WTC11 (cell line): ENCODE results near the gene GPC5. TPM values are rescaled to one million over a fixed set of nuclear protein-coding genes. Genes with fewer than 3 reads are reported as not detected.
"Not testable (repeated sequence)": the region's sequence is repeated elsewhere in the genome, so short reads cannot be mapped to it uniquely, and the experiment has no call there.

ENCODE experiments used
- ATAC-seq: fragments of 200-7000 bp; cut with Tn5 transposase; 2 replicates; pipeline ENCODE4 v1.10.0; 2021; ENCODE audit warnings: mild to moderate bottlenecking, moderate library complexity
- CTCF ChIA-PET: fragments of 300-600 bp; sonication (Branson Sonifier 250); formaldehyde crosslinking; loops from one replicate; lab custom pipeline; 2021; ENCODE audit warnings: antibody characterized with exemption; lab: Charles Lee
- POLR2A ChIA-PET: fragments of 350-600 bp; sonication (Branson Sonifier 250); formaldehyde crosslinking; loops from one replicate; lab custom pipeline; 2021; ENCODE audit warnings: antibody characterized with exemption; lab: Charles Lee
- DNase-seq: peaks from one replicate; pipeline ENCODE4 v3.0.0; 2021; ENCODE audit warnings: low spot score
- H3K27ac Mint-ChIP-seq: 2 replicates; pipeline ENCODE4 v1.8.0; 2021; ENCODE audit warnings: mixed read lengths
- H3K27me3 Mint-ChIP-seq: 2 replicates; pipeline ENCODE4 v1.8.0; 2021; ENCODE audit warnings: low read depth, mild to moderate bottlenecking, moderate library complexity, mixed read lengths
- H3K36me3 Mint-ChIP-seq: 2 replicates; pipeline ENCODE4 v1.8.0; 2021; ENCODE audit warnings: mixed read lengths
- H3K4me1 Mint-ChIP-seq: 2 replicates; pipeline ENCODE4 v1.8.0; 2022; ENCODE audit warnings: mixed read lengths
- H3K4me3 Mint-ChIP-seq: 2 replicates; pipeline ENCODE4 v1.8.0; 2021; ENCODE audit warnings: mild to moderate bottlenecking, moderate library complexity, mixed read lengths
- H3K9me3 Mint-ChIP-seq: 2 replicates; pipeline ENCODE4 v1.8.0; 2021; ENCODE audit warnings: mixed read lengths
- ATF2 ChIP-seq: sonication (generic); formaldehyde crosslinking; IDR thresholded peaks from 2 replicates; pipeline ENCODE4 v1.8.1; 2022; ENCODE audit warnings: low read depth, missing genetic modification reagents, borderline replicate concordance
- ELF4 ChIP-seq: sonication (generic); formaldehyde crosslinking; IDR thresholded peaks from 2 replicates; pipeline ENCODE4 v1.8.1; 2022; ENCODE audit warnings: low read depth, mild to moderate bottlenecking, moderate library complexity, missing genetic modification reagents
- FOXJ3 ChIP-seq: sonication (generic); formaldehyde crosslinking; IDR thresholded peaks from 2 replicates; pipeline ENCODE4 v1.9.0; 2021; ENCODE audit warnings: missing genetic modification reagents, mild to moderate bottlenecking, borderline replicate concordance
- IRF2 ChIP-seq: sonication (generic); formaldehyde crosslinking; IDR thresholded peaks from 2 replicates; pipeline ENCODE4 v1.8.0; 2022; ENCODE audit warnings: low read depth, missing genetic modification reagents, borderline replicate concordance
- MLX ChIP-seq: sonication (generic); formaldehyde crosslinking; IDR thresholded peaks from 2 replicates; pipeline ENCODE4 v1.8.1; 2023; ENCODE audit warnings: mild to moderate bottlenecking, missing genetic modification reagents, moderate library complexity
- MXD4 ChIP-seq: fragments of 250-450 bp; sonication (Bioruptor Pico); IDR thresholded peaks from 2 replicates; pipeline ENCODE4 v1.8.0; 2021; ENCODE audit warnings: mild to moderate bottlenecking, moderate library complexity, borderline replicate concordance
- NFATC4 ChIP-seq: fragments of 250-450 bp; sonication (Bioruptor Pico); IDR thresholded peaks from 2 replicates; pipeline ENCODE4 v1.9.0; 2021; ENCODE audit warnings: mild to moderate bottlenecking
- NFE2L1 ChIP-seq: sonication (generic); formaldehyde crosslinking; IDR thresholded peaks from 2 replicates; pipeline ENCODE4 v1.8.1; 2023; ENCODE audit warnings: missing genetic modification reagents
- NR3C1 ChIP-seq: sonication (generic); formaldehyde crosslinking; conservative IDR thresholded peaks from 2 replicates; pipeline ENCODE4 v1.8.1; 2023; ENCODE audit warnings: low read depth, mild to moderate bottlenecking, missing genetic modification reagents
- OVOL2 ChIP-seq: fragments of 250-450 bp; sonication (Bioruptor Pico); IDR thresholded peaks from 2 replicates; pipeline ENCODE4 v1.9.0; 2021; ENCODE audit warnings: mild to moderate bottlenecking, borderline replicate concordance
- RORB ChIP-seq: fragments of 250-450 bp; sonication (Bioruptor Pico); IDR thresholded peaks from 2 replicates; pipeline ENCODE4 v1.9.0; 2021; ENCODE audit warnings: mild to moderate bottlenecking
- TEAD1 ChIP-seq: sonication (generic); formaldehyde crosslinking; IDR thresholded peaks from 2 replicates; pipeline ENCODE4 v1.8.0; 2022; ENCODE audit warnings: mild to moderate bottlenecking, missing genetic modification reagents
- TEAD4 ChIP-seq: sonication (generic); formaldehyde crosslinking; IDR thresholded peaks from 2 replicates; pipeline ENCODE4 v1.8.0; 2022; ENCODE audit warnings: mild to moderate bottlenecking, missing genetic modification reagents
- ZNF219 ChIP-seq: sonication (generic); formaldehyde crosslinking; IDR thresholded peaks from 2 replicates; pipeline ENCODE4 v1.8.0; 2023; ENCODE audit warnings: missing genetic modification reagents, mild to moderate bottlenecking, borderline replicate concordance
- ZNF232 ChIP-seq: sonication (generic); formaldehyde crosslinking; IDR thresholded peaks from 2 replicates; pipeline ENCODE4 v1.8.0; 2022; ENCODE audit warnings: mild to moderate bottlenecking, missing genetic modification reagents
- ZNF532 ChIP-seq: fragments of 250-450 bp; sonication (Bioruptor Pico); IDR thresholded peaks from 2 replicates; pipeline ENCODE4 v1.9.0; 2021; ENCODE audit warnings: mild to moderate bottlenecking, borderline replicate concordance
- ZNF671 ChIP-seq: fragments of 250-450 bp; sonication (Bioruptor Pico); IDR thresholded peaks from 2 replicates; pipeline ENCODE4 v1.8.0; 2021; ENCODE audit warnings: mild to moderate bottlenecking
- total RNA-seq: library from RNA; stranded (reverse); gene quantifications from 3 replicates; pipeline ENCODE4 v1.2.3, GENCODE V29; 2021
- TF ChIP-seq, protein P1 (sequence below): sonication (generic); formaldehyde crosslinking; IDR thresholded peaks from 2 replicates; pipeline ENCODE4 v1.8.1; 2023; ENCODE audit warnings: mild to moderate bottlenecking, missing genetic modification reagents
- TF ChIP-seq, protein P2 (sequence below): sonication (generic); formaldehyde crosslinking; IDR thresholded peaks from 2 replicates; pipeline ENCODE4 v1.8.1; 2023; ENCODE audit warnings: mild to moderate bottlenecking, missing genetic modification reagents, moderate library complexity
- TF ChIP-seq, protein P3 (sequence below): sonication (generic); formaldehyde crosslinking; IDR thresholded peaks from 2 replicates; pipeline ENCODE4 v1.8.1; 2023; ENCODE audit warnings: mild to moderate bottlenecking, moderate library complexity, missing genetic modification reagents

Gene GPC5
- total RNA-seq, 1 experiment from 2014 or later, result 0.46 TPM

DNA sequence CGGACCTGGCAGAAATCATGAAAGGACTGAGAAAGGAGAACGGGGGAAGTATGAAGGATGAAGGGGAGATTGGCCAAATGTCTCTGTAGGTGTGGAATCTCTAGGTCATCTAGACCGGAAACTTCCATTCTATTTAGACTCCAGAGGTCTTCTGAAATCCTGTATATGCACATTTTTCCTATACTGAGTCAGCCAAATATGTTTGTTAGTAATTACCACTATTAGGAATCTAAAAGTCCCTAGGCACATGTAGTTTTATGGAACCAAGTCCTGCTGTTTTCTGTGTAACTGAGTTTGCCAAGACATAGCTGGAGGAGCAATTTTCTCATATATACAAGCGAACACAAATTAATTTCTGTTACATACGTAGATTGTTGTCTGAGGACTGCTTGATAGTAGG is 498.1 kb downstream of the GPC5 start (continued):
- no peak for TF ChIP-seq MLX (CRISPR knock-in tag)
- TF ChIP-seq ZNF532 (CRISPR knock-in tag), result no peak
- TF ChIP-seq, protein P1, sequence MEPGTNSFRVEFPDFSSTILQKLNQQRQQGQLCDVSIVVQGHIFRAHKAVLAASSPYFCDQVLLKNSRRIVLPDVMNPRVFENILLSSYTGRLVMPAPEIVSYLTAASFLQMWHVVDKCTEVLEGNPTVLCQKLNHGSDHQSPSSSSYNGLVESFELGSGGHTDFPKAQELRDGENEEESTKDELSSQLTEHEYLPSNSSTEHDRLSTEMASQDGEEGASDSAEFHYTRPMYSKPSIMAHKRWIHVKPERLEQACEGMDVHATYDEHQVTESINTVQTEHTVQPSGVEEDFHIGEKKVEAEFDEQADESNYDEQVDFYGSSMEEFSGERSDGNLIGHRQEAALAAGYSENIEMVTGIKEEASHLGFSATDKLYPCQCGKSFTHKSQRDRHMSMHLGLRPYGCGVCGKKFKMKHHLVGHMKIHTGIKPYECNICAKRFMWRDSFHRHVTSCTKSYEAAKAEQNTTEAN, result no peak

DNA sequence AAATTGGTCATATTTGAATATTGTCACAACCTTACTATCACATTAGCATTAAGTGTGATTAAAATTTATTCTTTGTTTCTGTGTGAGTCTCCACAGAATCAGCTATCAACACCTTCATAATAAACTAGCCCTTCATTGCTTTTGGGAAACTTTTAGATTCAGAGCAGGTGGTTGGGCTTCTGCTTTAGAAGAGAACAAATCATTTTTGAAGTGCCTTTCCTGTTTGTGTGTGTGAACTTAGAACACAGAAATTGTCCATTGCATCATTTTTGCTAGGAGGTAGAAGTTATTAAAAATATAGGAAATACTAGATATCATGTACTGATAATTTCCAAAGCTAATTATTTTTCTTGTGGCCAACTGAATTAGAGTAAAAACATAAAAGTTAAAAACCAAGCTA is 500.6 kb downstream of the GPC5 start:
- H3K27me3 Mint-ChIP-seq, POLR2A ChIA-PET, CTCF ChIA-PET, ATAC-seq, H3K27ac Mint-ChIP-seq, DNase-seq, H3K4me3 Mint-ChIP-seq, H3K9me3 Mint-ChIP-seq, H3K36me3 Mint-ChIP-seq, H3K4me1 Mint-ChIP-seq: not testable (repeated sequence)

- ChIA-PET CTCF (no interaction called here), POLR2A (no interaction called here)
- no peak overlapping the region for H3K27ac Mint-ChIP-seq
- TF ChIP-seq FOXJ3 (CRISPR knock-in tag) (no peak), ZNF232 (CRISPR knock-in tag) (no peak)
- no peak for DNase-seq
- no peak overlapping the region for H3K4me3 Mint-ChIP-seq
- no peak for ATAC-seq
- H3K36me3 Mint-ChIP-seq, result no peaks in the 10 kb centered on the region
- no peaks in the 10 kb centered on the region for H3K27me3 Mint-ChIP-seq
- peaks cover 4% of the 10 kb centered on the region for H3K9me3 Mint-ChIP-seq
- H3K4me1 Mint-ChIP-seq, result no peaks in the 10 kb centered on the region
These were observed 503.9 kb downstream of the GPC5 start for GRCh38 chr13:91902291-91902690.

GRCh38 chr13:91904005-91904404 is 505.6 kb downstream of the GPC5 start:
- Mint-ChIP-seq H3K4me1 (no peaks in the 10 kb centered on the region), H3K4me3 (no peak overlapping the region), H3K27me3 (no peaks in the 10 kb centered on the region), H3K9me3 (peaks cover 4% of the 10 kb centered on the region), H3K36me3 (no peaks in the 10 kb centered on the region), H3K27ac (no peak overlapping the region)
- CTCF ChIA-PET, result interaction anchor here (0.7 kb wide), 1 partner anchor 8 kb away, joined by 3 read pairs; no protein-coding TSS in a partner anchor
- ATAC-seq (no peak), DNase-seq (no peak)
- POLR2A ChIA-PET, result no interaction called here
- no peak for TF ChIP-seq TEAD1 (CRISPR knock-in tag)
- TF ChIP-seq, protein P2, sequence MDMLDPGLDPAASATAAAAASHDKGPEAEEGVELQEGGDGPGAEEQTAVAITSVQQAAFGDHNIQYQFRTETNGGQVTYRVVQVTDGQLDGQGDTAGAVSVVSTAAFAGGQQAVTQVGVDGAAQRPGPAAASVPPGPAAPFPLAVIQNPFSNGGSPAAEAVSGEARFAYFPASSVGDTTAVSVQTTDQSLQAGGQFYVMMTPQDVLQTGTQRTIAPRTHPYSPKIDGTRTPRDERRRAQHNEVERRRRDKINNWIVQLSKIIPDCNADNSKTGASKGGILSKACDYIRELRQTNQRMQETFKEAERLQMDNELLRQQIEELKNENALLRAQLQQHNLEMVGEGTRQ (CRISPR knock-in tag), result no peak
- TF ChIP-seq ZNF219 (CRISPR knock-in tag), result no peak
- no peak for TF ChIP-seq TEAD4
- no peak for TF ChIP-seq OVOL2 (CRISPR knock-in tag)
- no peak for TF ChIP-seq NR3C1 (CRISPR knock-in tag)
- no peak for TF ChIP-seq ELF4
- TF ChIP-seq ATF2 (CRISPR knock-in tag), result no peak
- TF ChIP-seq, protein P3, sequence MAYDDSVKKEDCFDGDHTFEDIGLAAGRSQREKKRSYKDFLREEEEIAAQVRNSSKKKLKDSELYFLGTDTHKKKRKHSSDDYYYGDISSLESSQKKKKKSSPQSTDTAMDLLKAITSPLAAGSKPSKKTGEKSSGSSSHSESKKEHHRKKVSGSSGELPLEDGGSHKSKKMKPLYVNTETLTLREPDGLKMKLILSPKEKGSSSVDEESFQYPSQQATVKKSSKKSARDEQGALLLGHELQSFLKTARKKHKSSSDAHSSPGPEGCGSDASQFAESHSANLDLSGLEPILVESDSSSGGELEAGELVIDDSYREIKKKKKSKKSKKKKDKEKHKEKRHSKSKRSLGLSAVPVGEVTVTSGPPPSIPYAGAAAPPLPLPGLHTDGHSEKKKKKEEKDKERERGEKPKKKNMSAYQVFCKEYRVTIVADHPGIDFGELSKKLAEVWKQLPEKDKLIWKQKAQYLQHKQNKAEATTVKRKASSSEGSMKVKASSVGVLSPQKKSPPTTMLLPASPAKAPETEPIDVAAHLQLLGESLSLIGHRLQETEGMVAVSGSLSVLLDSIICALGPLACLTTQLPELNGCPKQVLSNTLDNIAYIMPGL (CRISPR knock-in tag), result no peak
- no peak for TF ChIP-seq RORB
- TF ChIP-seq ZNF671, result no peak
- no peak for TF ChIP-seq NFATC4 (CRISPR knock-in tag)
- no peak for TF ChIP-seq NFE2L1 (CRISPR knock-in tag)
- TF ChIP-seq IRF2, result no peak
- TF ChIP-seq MXD4 (CRISPR knock-in tag), result no peak
